Upper lobe of left lung (tissue), 4 donors: ENCODE measurements around the gene ZNF763.

Experiments used
- EP300 ChIP-seq, 4 donors: sonication (generic); formaldehyde crosslinking; IDR thresholded peaks; one replicate each; pipeline ENCODE4 v1.5.1; 2017; ENCODE audit warnings: antibody characterized with exemption in 4 of 4, control low read depth in 2 of 4
- POLR2A ChIP-seq, 4 donors: fragments of 450-650 bp; IDR thresholded peaks; one replicate each; pipeline ENCODE4 v1.5.1; 2016 to 2017; ENCODE audit warnings: antibody characterized with exemption in 4 of 4, mild to moderate bottlenecking in 2 of 4
- POLR2AphosphoS5 ChIP-seq, 2 donors: sonication (generic); formaldehyde crosslinking; IDR thresholded peaks; one replicate each; pipeline ENCODE4 v1.5.1; 2017; ENCODE audit warnings: antibody characterized with exemption in 2 of 2
- TF ChIP-seq, protein P1 (sequence below), 6 experiments: fragments of 450-650 bp in 4 of 6; fragments of 200-600 bp in 2 of 6; sonication (generic) in 2 of 6; IDR thresholded peaks; one replicate each; pipeline ENCODE4 v1.5.1; 2016 to 2019; ENCODE audit warnings: antibody characterized with exemption in 6 of 6

GRCh38 chr19:11942008-11942842, 22.6 kb upstream of the ZNF763 start:
- TF ChIP-seq, protein P1, sequence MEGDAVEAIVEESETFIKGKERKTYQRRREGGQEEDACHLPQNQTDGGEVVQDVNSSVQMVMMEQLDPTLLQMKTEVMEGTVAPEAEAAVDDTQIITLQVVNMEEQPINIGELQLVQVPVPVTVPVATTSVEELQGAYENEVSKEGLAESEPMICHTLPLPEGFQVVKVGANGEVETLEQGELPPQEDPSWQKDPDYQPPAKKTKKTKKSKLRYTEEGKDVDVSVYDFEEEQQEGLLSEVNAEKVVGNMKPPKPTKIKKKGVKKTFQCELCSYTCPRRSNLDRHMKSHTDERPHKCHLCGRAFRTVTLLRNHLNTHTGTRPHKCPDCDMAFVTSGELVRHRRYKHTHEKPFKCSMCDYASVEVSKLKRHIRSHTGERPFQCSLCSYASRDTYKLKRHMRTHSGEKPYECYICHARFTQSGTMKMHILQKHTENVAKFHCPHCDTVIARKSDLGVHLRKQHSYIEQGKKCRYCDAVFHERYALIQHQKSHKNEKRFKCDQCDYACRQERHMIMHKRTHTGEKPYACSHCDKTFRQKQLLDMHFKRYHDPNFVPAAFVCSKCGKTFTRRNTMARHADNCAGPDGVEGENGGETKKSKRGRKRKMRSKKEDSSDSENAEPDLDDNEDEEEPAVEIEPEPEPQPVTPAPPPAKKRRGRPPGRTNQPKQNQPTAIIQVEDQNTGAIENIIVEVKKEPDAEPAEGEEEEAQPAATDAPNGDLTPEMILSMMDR (IDR thresholded peaks at IDR 0.05), result no peak
- TF ChIP-seq POLR2A (IDR thresholded peaks at IDR 0.05), result no peak
- no peak for TF ChIP-seq POLR2AphosphoS5 (IDR thresholded peaks at IDR 0.05)
- TF ChIP-seq EP300 (IDR thresholded peaks at IDR 0.05), result no peak
